ENCODE data around the gene BCL7C.
"Not testable (repeated sequence)": the region's sequence is repeated elsewhere in the genome, so short reads cannot be mapped to it uniquely, and the experiment has no call there.

Gene BCL7C

DNA sequence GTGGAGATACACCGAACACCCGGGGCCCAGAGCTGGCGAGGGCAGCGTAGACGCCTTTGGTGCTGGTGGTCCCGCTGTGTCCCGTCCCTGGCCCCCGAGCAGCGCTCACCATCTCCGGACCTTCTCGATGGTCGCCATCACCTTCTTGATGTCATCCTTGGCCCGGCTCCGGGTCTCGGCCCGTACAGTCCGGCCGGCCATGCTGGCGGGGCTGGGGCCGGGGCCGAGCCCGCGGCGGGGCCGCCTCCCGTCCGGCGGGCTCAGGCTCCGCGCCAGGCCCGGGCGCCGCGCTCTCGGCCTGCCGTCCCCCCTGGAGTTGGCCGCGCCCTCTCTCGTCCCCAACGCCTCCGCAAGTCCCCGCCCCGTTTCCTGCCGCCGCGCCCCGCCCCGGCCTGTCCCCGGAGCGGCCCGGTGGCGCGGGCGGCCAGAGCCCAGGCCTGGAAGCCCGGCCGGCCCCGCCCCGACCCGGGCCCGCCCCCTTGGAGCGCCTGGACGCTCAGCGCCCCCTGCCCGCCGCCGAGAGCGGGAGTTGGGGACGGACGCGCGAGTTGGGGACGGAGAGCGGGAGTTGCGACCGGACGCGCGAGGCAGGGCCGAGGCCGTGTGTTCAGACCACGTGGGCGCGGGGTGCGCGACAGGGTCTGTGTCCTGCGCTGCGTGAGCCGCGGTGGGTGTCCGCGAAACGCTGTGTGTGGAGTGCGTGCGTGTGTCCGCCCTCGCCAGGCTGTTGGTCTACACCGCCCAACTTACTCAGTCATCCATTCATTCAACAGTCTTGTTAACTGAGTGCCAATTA lies at the start of gene BCL7C:
Gene BCL7C (minus strand): TSS at position 334 of the 796 bp plus-strand sequence. CDS start 133 bp downstream, at position 201.
- DNase-seq: peak; percentile 68

GRCh38 chr16:30942426-30942806 lies 48.5 kb upstream of the BCL7C start:
- DNase-seq: no peak

DNA sequence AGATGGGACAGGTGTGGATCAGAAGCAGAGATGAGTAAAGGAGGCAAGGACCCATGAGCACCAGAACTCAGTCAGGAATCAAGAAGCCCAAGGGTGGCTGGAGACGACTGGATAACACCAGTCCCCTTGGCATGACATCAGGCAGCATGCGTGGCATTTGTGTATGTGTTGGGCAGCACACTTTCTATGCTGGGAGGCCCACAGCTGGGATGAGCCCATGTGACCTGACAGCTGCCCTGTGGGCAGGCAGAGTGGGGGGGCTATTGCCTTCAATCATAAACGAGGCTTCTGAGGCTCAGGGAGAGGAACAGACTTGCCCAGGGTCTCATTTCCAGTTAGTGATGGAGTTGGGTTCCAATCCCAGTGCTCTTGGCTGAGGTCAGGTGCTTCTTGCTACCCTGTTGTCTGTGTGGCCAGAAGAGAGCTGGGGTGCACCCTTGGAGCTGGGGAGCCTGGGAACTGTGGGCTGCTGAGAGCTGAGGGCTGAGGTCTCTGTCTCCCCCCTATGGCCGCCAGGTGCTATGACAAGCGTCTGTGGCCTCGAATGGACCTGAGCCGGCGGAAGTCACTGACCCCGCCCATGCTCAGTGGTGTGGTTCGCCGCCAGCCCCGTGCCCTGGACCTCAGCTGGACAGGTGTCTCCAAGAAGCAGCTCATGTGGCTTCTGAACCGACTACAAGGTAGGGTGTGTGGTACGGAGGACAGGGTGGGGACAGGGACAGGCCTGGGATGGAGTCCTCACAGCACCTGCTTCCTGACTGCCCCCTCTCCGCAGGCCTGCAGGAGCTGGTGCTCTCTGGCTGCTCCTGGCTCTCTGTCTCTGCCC lies 47.9 kb upstream of the BCL7C start:
- peak; percentile 48 to 49 for DNase-seq

DNA sequence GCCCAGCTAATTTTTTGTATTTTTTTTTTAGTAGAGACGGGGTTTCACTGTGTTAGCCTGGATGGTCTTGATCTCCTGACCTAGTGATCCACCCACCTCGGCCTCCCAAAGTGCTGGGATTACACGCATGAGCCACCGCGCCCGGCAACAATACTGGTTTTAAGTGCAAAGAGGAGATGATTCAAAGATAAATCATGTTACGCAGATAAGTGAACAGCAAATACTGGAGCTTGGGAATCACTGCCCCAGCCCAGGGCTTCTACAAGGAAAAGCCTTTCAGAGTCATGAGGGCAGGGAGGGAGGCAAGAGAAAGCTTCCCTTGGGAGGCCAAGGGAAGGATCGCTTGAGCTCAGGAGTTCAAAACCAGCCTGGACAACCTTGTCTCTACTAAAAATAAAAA lies 45.7 kb upstream of the BCL7C start:
- DNase-seq: not testable (repeated sequence)

DNA sequence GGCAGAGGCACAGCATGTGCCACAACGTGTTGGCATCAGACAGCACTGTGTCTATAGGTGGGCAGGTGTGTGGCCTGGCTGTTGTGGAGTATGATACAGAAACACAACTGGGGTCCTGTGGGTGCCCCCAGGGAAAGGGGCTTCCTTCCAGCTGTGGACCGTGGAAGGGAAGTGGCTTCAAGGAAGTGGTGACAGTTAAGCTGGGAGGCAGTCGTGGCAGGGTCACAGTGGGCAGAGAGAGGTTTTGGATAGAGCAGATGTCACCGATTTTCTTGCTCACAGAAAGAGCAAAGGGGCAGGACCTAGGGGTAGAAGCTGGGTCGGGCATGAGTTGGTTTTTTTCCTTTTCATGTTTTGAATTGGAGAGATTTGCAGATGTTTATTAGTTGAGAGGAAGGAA lies 43.8 kb upstream of the BCL7C start:
- DNase-seq: no peak

- DNase-seq: no peak
Measured at GRCh38 chr16:30934827-30935557, 41.1 kb upstream of the BCL7C start.

GRCh38 chr16:30931068-30931650 lies 37.3 kb upstream of the BCL7C start:
- no peak for DNase-seq

DNA sequence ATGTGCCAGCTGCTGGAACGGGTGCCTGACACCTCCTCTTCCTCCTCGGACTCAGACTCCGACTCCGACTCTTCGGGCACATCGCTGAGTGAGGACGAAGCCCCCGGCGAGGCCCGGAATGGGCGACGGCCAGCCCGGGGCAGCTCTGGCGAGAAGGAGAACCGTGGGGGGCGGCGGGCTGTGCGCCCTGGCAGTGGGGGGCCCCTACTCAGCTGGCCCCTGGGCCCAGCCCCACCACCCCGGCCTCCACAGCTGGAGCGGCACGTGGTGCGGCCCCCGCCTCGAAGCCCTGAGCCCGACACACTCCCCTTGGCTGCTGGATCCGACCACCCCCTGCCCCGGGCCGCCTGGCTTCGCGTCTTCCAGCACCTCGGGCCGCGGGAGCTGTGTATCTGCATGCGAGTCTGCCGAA lies 36.3 kb upstream of the BCL7C start:
- no peak for DNase-seq

GRCh38 chr16:30929167-30929566 lies 35.3 kb upstream of the BCL7C start:
- DNase-seq: no peak

DNA sequence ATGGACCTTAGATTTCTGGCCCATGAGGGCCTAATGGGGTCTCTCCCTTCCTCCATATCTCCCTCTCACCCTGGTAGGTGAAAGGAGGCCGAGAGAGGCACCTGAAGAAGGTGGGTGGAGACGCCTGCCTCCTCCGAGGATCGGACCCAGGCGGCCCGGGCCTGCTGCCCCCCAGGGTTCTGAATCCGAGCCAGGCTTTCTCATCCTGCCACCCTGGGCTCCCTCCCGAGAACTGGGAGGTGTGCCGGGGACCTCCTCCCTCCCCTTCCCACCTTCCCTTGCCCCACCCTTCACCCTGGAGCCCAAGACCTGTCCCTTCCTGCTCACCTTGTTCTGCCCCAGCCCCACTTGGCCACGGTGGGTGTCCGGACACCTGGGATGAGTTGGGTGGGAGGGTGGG lies 34.5 kb upstream of the BCL7C start:
- DNase-seq: no peak

DNA sequence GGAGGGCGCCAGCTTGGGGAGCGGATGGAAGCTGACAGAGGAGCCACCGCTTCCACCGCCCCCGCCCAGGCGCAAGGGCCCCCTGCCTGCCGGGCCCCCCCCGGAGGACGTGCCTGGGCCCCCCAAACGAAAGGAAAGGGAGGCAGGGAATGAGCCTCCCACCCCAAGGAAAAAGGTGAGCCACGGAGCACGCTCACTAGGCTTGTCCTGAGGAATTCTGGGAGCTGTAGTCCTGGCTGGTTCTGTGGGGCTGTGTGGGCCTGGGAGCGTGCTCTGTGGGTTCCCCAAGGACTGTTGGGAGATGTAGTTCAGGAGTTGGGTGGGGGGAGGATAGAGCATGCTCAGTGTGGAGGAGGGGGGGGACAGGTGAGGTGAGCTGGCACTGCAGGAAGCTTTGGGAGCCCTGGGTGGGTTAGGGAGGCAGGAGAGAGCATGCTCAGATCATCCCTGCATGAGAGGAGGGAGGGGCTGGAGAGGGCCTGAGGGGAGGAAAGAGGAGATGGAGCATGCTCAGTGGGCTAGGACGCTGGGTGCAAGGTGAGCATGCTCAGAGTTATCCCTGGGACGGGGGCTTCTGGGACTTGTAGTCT lies 34.0 kb upstream of the BCL7C start:
- DNase-seq: peak in 1 of 2 experiments; percentile 30

DNA sequence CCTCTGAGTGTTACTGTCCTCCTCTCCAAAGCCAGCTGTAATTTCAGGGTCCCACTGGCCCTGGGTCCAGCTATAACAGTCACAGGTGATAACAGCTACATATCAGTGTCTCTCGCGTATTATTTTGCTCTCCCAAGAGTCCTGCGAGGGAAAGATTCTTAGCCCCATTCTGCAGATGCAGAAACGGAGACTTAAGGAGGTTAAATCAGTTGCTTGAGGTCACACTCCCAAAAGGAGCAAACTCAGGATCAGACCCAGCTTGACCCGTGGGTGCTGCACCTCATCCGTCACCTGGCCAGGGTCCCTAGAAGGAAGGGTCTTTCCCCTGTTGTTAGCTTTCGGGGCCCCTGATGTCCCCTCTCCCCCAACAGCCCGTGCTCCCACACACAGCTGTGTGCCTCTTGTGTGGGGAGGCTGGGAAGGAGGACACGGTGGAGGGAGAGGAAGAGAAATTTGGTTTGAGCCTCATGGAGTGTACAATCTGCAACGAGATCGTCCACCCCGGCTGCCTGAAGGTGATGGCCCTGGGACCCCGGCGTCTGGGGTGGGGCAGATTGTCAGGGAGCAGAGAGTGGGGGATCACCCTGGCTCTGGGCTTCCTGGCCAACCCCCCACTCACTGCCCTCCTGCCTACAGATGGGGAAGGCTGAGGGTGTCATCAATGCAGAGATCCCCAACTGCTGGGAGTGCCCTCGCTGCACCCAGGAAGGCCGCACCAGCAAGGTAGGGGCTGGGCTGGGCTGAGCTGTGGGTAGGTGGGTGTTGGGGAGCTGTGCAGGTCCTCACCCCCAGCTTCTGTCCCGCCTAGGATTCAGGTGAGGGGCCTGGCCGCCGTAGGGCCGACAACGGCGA lies 33.3 kb upstream of the BCL7C start:
- DNase-seq: no peak

- no peak for DNase-seq
Measured at GRCh38 chr16:30925995-30926811, 32.3 kb upstream of the BCL7C start.

GRCh38 chr16:30925632-30925987 lies 31.7 kb upstream of the BCL7C start:
- DNase-seq: no peak

DNA sequence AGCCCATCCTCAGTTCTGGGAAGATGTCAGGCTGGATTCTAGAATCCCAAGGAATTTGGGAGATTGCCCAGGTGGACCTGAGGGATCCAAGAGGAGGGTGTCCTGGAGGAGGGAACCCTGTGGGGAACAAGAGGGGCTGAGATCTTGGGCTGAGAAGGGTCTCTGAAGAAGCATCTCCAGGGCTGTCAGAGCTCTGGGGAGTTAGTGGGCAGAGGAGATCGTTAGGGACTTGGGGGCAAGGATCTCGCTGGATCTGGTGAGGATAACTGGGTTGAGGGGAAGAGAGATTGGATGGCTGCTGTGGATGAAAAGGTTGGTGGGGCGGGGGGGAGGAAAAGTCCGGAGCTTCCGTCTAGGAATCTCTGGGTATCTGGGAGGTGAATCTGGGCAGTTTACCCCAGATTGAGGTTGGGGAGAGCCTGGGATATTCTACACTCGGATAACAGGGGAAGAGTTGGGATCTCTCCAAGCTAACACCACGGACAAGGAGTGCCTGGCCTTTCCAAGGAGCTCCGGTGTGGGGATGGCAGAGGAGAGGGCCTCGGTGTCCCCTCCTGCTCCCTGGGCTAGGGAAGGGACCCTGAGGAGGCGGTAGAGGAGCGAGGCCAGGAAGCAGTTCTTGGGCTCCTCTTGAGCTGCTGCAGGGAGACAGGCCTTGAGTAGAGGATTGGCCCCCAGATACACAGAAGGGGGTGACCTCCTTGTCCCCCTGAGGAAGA lies 31.2 kb upstream of the BCL7C start:
- no peak for DNase-seq

GRCh38 chr16:30924076-30924912 lies 30.4 kb upstream of the BCL7C start:
- DNase-seq: peak in 1 of 2 experiments; percentile 16

DNA sequence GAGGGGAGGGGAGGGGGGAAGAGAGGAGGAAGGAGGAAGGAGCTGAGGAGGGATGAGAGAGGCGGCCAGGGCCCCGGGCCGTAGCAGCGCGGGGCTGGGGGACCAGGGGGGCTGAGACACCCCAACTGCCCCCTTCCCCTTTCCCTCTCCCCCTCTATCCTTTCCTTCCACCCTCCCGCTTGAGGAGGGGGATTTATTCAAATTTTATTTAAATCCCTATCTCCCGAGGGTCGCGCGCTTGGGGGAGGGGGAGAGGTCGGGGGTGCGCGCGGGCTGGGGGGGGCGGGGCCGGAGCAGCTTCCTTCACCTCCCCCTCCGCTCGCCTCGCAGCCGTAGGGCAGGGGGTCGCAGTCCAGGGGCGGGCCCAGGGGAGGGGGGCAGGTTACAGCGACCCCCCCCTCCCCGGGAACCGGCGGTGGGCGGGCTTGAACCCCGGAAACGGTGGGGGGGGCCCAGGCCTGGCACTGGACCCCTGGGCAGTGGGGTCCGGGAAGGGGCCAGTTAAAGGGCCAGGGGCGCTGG lies 29.7 kb upstream of the BCL7C start, which contains the start of gene FBXL19:
Gene FBXL19 (plus strand): TSS at position 19 of the 522 bp plus-strand sequence. CDS start 2,183 bp downstream, outside the sequence.
- DNase-seq: peak in 1 of 2 experiments; percentile 16

GRCh38 chr16:30922960-30923535 lies 29.2 kb upstream of the BCL7C start:
- DNase-seq: peak; percentile 92 to 95
